ENCODE results near the gene RNF212.

The RNF212 gene

DNA sequence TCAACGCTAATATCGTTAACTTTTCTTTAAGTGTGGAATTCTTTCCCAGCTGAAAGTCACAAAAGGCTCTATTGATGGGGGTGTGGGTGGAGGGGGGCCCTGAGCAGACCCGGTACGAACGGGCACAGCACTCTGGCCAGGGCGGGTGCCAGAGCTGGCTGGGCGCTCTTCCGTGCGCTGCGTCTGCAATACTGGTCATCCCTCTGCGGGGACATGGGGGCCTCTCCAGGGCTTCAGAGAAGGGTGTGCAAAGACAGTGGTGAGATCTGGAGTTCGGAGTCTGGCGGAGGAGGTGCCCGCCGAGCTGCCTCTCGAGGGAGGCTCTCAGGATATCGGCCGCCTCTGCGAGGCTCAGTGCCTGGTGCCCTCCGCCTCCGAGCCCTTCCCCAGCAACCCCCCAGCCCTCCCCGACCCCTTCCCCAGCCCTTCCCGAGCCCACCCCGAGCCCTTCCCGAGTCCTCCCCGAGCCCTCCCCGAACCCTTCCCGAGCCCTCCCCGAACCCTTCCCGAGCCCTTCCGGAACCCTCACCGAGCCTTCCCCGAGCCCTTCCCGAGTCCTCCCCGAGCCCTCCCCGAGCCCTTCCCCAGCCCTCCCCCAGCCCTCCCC is 67.7 kb downstream of the RNF212 start:
- no peak for DNase-seq

DNA sequence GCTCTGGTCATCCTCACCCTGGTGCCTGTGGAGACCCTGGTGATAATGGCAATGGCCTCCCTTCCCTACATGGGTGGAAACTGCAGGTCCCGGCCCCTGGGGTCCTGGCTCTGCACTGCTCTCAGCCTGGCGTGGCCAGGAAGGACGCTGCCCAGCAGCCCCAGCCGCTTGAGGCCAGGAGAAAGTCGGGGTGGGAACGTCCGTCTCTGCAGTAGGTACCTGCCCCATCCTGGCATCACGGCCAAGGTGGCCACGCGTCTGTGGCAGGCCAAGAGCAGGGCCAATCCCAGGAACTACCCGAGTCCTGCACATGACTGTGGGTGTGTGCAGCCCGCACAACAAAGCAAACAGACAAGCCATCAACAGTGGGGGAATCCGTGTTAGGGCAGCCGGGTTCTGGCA is 68.2 kb downstream of the RNF212 start:
- no peak for DNase-seq

- no peak for DNase-seq
Observed at GRCh38 chr4:1044469-1045192, 68.7 kb downstream of the RNF212 start.

GRCh38 chr4:1043651-1044468 is 69.5 kb downstream of the RNF212 start:
- DNase-seq = no peak

- no peak for DNase-seq
Observed at GRCh38 chr4:1043162-1043561, 70.2 kb downstream of the RNF212 start.

DNA sequence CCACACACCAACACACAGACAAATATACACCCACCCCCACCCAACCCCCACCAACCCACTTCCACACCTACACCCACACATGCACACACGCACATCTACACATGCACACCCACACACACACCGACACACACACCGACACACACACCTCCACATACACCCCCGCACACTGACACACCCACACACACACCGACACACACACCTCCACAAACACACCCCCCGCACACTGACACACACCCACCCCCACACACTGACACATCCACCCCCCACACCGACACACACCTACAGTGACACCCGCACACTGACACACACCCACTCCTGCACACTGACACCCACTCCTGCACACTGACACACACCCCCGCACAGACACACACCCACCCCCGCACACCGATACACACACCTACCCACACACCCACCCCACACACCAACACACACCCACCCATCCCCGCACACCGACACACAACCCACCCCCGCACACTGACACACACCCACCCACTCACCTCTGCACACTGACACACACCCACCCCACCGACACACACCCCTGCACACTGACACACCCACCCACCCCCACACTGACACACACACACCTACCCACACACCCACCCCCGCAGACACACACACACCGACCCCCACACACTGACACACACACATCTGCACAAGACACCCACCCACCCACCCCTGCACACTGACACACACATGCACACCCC is 70.9 kb downstream of the RNF212 start:
- no peak for DNase-seq

GRCh38 chr4:1041936-1042330 is 71.4 kb downstream of the RNF212 start:
- no peak for DNase-seq

DNA sequence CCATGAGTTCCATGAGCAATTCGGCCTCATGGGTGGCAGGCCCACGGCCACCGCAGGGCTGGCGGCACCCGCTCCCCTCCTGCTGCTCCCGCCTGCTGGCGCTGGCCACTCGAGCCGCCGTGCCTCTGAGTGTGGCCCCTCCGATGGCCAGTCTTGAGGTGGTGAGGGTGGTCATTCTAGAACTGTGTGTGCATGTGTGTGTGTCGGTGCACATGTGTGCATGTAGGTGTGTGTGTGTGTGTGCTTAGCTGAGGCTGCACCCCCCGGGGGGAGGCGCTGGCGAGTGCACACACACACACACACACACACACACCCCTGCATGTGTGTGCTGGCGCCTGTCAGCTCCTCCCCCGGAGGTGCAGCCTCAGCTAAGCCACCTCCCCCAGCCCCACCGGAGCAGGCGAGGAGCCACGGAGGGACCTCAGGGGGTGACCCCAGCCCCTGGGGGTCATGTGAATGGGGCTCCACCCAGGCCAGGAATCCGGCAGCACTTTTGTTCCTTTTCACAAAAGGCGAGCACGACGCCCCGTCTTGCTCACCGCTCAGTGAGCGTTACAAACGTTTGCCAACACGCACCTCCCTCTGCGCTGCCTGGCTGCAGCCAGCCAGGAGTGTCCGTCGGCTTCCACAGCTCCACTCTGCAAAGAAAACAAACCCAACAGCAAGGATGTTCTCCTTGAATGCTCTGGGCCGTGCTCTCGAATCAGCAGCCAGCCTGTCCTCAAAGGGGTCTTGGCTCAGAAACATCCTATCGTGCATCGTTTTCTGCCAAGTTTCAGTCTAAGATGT is 72.0 kb downstream of the RNF212 start:
- DNase-seq = no peak

GRCh38 chr4:1040344-1041146 is 72.8 kb downstream of the RNF212 start:
- no peak for DNase-seq

DNA sequence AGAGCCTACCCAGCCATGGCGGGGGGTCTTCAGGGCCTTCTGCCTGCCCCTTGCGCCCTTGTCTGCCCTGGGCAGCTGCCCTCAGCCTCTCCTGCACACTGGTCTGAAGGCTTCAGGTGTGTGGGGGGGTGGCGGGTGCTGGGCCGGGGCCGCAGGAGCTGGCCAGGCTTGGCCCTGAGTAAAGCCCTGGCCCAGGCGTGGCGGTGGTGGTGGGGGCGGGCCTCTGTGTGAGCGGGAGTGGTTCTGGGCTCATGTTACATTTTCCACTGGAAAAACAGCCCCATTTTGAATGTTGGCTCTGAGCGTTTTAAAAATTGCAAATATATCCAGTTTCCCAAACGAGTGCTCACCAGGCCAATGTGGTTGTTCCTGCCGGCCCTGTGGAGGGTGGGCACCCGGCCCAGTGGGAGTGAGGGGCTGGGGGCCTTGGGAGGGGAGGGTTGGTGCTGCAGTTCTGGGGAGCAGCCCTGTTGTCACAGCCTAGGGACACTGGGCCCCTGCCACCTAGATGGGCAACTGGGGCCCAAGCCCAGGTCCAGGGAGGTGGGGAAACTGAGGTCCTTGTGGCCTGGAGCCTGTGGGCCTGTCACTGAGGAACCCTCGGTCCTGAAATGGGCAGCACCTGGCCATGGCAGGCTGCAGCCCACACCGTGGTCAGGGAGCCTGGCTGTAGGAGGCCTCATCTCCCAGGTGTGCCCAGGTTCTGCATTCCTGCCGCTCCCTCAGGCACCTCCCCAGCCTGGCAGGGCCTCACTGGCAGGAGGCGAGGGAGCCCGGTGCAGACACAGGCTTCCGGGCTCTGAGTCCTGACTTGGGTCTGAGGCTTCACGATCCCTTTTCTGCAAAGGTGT is 73.6 kb downstream of the RNF212 start:
- no peak for DNase-seq

- no peak for DNase-seq
Observed at GRCh38 chr4:1038948-1039492, 74.3 kb downstream of the RNF212 start.

- DNase-seq = no peak
Observed at GRCh38 chr4:1036976-1037810, 76.2 kb downstream of the RNF212 start.

DNA sequence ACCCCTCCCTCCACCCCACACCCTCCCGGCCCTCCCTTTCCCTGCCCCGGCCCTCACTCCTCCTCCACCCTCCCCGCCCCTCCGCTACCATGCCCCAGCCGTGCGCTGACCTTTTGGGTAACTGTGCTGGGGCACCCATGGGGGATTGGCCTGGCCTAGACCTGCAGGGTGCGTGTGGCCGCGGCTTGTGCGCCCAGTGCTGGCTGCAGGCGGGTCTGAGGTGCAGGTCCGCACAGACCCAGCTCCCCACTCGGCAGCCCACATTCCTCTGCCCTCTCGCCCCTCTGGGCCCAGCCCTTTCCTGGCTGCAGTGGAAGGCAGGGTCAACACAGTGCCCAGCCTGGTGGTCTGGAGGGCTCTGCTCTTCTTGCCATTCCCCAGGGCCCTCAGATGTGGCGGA is 77.3 kb downstream of the RNF212 start:
- no peak for DNase-seq

DNA sequence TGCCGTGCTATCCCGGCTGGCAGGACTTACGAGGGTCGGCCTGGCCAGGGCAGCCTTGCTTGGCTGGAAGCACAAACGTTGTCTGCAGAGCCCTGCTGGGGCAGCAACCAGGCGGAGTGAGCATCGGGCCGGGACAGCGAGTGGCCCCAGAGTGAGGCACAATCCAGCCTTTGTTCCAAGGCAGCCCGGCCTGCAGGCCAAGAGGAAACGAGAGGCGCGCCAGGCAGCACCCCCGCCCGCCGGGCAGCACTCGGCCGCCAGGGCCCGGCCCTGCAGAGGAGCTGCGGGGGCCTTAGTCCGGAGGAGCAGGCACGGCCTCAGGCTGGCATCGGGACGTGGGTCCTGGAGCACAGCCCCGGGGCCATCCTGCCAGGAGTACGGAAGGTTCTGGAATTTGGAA is 77.9 kb downstream of the RNF212 start:
- no peak for DNase-seq

DNA sequence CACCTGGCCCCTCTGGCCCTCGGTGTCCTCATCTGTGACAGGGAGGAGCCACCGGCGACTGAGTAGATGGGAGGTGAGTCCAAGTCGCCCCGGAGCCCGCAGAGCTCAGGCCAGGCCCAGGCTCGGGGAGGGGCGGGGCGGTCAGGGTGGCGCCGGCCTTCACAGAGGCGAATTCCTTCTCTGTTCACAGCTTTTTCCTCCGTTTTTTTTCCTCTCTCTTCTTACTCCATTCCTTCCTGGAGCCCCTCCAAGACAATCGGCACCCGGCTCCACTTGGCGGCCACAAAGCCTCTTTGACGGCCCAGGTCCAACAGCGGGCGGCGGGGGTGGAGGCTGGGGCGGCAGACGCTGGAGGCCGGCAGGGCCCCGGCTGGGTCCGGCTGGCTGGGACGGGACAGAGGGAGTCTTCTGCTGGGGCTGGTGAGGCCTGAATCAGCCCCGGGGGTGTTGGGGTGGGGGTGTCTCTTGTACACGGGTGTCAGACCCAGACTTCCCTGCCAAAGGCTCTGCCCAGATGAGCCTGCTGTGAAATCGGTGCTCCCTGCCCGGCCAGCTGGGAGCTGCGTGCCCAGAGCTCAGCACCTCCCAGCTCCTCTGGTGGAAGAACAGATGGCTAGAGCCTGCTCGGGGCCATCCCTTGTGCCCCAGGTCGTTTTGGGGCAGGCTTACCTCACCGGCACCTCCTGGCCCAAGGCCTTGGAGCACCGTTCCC is 79.4 kb downstream of the RNF212 start:
- DNase-seq = no peak

DNA sequence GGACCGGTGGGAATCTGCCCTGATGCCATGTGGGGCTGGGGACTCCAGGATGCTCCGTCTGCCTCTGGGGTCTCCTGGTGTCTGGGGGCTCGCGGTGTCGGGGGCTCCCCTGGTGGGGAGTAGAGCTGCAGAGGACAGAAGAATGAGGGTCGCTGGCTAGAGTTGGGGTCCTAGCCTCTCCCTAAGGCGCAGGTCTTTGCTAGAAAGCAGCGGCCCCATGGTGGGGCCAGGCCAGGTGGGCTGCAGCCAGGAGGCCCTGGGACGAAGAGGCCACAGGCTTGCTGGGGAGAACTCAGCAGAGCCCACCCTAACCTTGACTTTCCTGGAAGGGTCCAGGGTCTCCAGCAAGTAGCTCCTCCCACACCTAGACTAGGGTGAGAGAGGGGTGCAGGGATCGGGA is 80.5 kb downstream of the RNF212 start:
- DNase-seq = no peak

- DNase-seq = no peak
Observed at GRCh38 chr4:1031956-1032795, 81.2 kb downstream of the RNF212 start.

- no peak for DNase-seq
Observed at GRCh38 chr4:1031346-1031745, 82.0 kb downstream of the RNF212 start.

Data from NCI-H2171 treated with DMSO at 0.1 percent for 48 hours (cell line).